ENCODE data around the gene PRKCB.

PRKCB gene

DNA sequence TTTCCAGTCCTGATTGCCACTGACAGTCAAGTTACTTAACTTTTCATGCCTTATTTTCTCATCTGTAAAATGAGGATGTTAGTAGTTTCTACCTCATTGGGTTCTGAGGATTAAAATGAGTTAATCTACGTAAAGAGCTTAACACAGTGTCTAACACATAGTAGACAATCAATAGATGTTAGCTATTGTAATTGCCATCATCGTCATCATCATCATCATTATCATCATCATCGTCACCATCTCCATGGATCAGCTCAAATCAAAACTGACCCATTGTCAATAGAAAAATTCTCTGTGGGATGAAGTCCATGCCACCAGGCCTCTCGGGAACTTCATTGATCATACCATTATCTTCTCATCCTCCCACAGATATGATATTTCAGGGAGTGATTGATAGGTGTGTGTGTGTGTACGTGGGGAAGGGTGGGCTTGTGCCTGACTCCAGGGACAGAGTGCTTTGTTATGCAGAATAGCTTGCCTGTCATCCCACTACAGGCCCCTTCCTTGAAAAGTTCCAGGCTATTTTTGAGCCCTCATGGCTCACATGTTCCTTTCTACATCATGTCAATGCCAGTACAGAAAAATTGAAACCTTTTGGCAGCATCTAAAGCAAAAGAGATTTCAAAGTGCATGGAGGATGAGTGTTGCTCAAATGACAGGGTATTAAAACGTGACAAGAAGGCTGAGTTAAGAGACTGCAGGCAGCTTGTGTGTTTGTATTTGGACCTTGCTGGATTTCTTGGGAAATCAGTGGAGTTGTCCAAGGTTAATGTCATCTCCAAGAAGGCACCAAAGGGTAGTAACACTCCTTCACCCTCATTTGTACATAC is 133.9 kb downstream of the PRKCB start:
- H3K4me3 ChIP-seq (ENCODE audit: low read depth, low read length), result no peak overlapping the region
- no peak for DNase-seq (ENCODE audit: low read depth)
- TF ChIP-seq, protein P1, sequence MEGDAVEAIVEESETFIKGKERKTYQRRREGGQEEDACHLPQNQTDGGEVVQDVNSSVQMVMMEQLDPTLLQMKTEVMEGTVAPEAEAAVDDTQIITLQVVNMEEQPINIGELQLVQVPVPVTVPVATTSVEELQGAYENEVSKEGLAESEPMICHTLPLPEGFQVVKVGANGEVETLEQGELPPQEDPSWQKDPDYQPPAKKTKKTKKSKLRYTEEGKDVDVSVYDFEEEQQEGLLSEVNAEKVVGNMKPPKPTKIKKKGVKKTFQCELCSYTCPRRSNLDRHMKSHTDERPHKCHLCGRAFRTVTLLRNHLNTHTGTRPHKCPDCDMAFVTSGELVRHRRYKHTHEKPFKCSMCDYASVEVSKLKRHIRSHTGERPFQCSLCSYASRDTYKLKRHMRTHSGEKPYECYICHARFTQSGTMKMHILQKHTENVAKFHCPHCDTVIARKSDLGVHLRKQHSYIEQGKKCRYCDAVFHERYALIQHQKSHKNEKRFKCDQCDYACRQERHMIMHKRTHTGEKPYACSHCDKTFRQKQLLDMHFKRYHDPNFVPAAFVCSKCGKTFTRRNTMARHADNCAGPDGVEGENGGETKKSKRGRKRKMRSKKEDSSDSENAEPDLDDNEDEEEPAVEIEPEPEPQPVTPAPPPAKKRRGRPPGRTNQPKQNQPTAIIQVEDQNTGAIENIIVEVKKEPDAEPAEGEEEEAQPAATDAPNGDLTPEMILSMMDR (IDR thresholded peaks at IDR 0.05; ENCODE audit: low read depth, low read length, missing control alignments), result no peak

DNA sequence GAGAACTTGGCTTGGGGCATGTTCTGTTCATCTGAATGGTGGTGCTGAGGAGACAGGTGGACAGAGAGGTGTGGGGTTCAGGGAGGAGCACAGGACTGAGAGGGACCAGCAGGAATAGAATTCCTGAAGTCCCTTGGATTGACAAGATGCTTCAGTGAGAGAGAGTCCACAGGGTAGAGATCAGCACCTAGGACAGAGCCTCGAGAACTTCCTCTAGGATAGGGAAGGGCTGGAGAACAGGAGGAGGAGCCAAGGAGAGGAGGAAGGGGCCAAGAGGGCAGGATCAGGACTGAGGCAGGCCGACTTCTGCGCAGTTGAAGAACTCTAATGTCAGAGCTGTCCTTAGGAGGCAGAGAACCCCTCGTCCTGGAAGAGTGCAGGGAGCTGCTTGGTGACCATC is 138.4 kb downstream of the PRKCB start:
- H3K4me3 ChIP-seq (ENCODE audit: low read depth, low read length), result no peak overlapping the region
- DNase-seq (ENCODE audit: low read depth), result no peak
- TF ChIP-seq, protein P1 (IDR thresholded peaks at IDR 0.05; ENCODE audit: low read depth, low read length, missing control alignments), result no peak

DNA sequence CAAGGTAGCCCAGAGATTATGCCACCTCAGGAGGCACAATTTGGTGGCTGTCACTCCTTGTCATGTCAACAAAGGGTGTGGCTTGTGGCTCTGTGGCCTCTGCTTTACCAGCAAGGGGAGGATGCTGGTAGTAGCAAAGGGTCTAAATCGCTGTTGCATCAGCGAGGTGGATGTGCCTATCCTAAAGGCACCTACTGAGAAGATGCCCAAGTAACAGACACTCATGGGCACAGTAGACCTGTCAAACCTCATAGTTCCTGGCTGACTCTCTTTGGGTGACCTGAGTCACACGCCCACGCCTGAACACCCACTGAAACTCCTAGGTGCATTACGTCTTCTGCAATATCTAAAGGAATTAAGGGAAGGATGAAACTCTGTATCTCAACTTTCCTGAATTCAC is 139.5 kb downstream of the PRKCB start:
- no peak overlapping the region for H3K4me3 ChIP-seq (ENCODE audit: low read depth, low read length)
- DNase-seq (ENCODE audit: low read depth), result no peak
- TF ChIP-seq, protein P1 (IDR thresholded peaks at IDR 0.05; ENCODE audit: low read depth, low read length, missing control alignments), result no peak

DNA sequence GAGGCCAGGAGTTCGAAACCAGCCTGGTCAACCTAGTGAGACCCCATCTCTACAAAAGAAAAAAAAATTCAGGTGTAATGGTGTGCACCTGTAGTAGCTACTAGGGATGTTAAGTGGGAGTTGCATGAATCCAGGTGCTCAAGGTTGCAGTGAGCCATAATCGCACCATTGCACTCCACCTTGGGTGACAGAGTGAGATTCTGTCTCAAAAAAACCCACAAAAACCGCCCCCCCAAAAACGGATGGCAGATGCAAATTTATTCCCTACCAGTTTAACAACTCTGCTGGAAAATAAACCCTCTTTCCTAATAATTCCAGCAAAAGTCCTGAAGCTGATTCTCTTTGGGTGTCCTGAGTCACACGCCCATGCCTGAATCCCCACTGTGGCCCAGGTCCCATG is 140.3 kb downstream of the PRKCB start:
- no peak overlapping the region for H3K4me3 ChIP-seq (ENCODE audit: low read depth, low read length)
- TF ChIP-seq, protein P1 (IDR thresholded peaks at IDR 0.05; ENCODE audit: low read depth, low read length, missing control alignments), result no peak
- DNase-seq (ENCODE audit: low read depth), result no peak

- DNase-seq (ENCODE audit: low read depth), result no peak
- TF ChIP-seq, protein P1 (IDR thresholded peaks at IDR 0.05; ENCODE audit: low read depth, low read length, missing control alignments), result no peak
- H3K4me3 ChIP-seq (ENCODE audit: low read depth, low read length), result no peak overlapping the region
These were observed 140.7 kb downstream of the PRKCB start for GRCh38 chr16:23976524-23976923.

DNA sequence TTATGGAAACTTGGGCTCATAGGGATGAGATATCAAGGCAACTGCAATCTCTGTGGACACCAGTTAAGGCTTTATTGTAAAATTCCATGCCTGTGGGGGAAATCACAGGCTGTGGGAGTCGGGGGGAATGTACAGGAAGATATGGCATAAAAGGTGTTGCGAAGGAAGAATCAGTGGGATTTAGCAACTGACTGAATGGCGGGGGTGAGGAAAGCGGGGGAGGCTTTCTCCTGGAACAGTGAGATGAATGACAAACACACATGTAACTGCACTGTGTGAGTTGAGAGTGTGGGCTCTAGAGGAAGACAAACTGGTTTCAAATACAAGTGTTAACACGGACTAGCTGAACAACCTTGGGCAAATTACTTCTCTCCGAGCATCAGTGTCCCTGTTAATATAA is 143.7 kb downstream of the PRKCB start:
- H3K4me3 ChIP-seq (ENCODE audit: low read depth, low read length), result no peak overlapping the region
- no peak for DNase-seq (ENCODE audit: low read depth)
- TF ChIP-seq, protein P1 (IDR thresholded peaks at IDR 0.05; ENCODE audit: low read depth, low read length, missing control alignments), result no peak

- H3K4me3 ChIP-seq (ENCODE audit: low read depth, low read length), result no peak overlapping the region
- DNase-seq (ENCODE audit: low read depth), result no peak
- TF ChIP-seq, protein P1 (IDR thresholded peaks at IDR 0.05; ENCODE audit: low read depth, low read length, missing control alignments), result no peak
These were observed 144.2 kb downstream of the PRKCB start for GRCh38 chr16:23979982-23980381.

Measured in GM12864 (cell line).